ENCODE results near the gene TMEM128.
"Not testable (repeated sequence)": the region's sequence is repeated elsewhere in the genome, so short reads cannot be mapped to it uniquely, and the experiment has no call there.

Gene TMEM128

DNA sequence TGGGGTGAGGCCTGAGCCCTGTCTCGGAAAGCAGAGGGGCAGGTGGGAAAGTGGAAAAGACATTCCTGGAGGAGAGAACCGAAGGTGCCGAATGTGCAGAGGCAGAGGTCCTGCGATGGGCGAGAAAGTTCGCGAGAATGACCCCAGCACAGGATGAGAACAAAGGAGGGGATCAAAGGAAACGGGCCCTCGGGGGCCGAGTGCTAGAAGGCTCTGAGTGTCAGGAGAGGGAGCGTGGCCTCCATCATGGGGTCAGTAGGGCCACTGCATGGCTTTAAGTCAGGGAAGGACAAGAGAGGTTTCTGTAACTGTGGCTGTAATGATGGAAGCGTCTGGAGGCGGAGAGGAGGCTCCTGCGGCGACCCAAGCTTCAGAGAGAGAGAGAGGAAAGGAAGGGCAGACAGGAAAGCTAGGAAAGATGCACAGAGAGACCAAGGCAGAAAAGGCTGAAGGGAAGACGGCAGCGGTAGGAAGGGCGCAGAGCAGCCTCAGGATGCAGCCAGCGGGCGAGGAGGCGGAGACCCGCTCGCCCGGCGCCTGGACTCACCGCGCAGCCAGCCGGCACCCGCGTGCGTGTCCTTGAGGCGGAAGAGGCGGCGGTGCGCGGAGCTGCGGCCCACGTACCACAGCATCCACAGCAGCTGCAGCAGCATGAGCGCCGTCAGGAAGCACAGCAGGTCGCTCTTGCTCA lies 22.0 kb downstream of the TMEM128 start:
- no peaks in the 10 kb centered on the region for H3K4me1 ChIP-seq (ENCODE audit: control insufficient read depth in 1 of 2, insufficient read depth in 2 of 2, low read length in 2 of 2)
- no peaks in the 10 kb centered on the region for H3K9me3 ChIP-seq (ENCODE audit: control insufficient read depth in 1 of 2, low read length in 2 of 2)
- no peaks in the 10 kb centered on the region for H3K36me3 ChIP-seq (ENCODE audit: control insufficient read depth in 1 of 2, insufficient read depth in 2 of 2, low read length in 2 of 2)
- peaks cover 12% of the 10 kb centered on the region for H3K27me3 ChIP-seq (ENCODE audit: low read depth, low read length)
- no peak overlapping the region for H3K27ac ChIP-seq (ENCODE audit: low read length)
- no peak overlapping the region for H3K4me3 ChIP-seq (ENCODE audit: low read depth in 1 of 2, low read length in 2 of 2)

DNA sequence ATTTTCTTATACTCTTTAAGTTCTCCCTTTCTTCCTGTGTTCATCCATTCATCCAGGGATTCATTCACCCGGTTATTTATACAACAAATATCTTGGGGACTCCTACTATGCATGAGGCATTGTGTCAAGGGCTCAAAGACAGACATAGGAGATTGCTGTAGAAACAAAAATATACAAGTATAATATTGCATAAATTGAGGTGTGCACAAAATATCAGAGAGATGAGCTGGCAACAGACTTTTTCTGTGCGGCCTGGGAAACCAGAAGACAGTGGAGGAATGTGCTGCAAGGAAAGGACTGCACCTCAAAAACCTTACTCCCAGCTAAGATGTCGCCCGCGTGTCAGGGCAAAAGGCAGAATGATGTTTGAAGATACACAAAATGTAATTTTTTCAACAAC lies 30.9 kb downstream of the TMEM128 start:
- no peak overlapping the region for H3K27ac ChIP-seq (ENCODE audit: low read length)
- no peaks in the 10 kb centered on the region for H3K9me3 ChIP-seq (ENCODE audit: control insufficient read depth in 1 of 2, low read length in 2 of 2)
- H3K27me3 ChIP-seq (ENCODE audit: low read depth, low read length), result no peaks in the 10 kb centered on the region
- no peaks in the 10 kb centered on the region for H3K36me3 ChIP-seq (ENCODE audit: control insufficient read depth in 1 of 2, insufficient read depth in 2 of 2, low read length in 2 of 2)
- no peak overlapping the region for H3K4me3 ChIP-seq (ENCODE audit: low read depth in 1 of 2, low read length in 2 of 2)
- H3K4me1 ChIP-seq (ENCODE audit: control insufficient read depth in 1 of 2, insufficient read depth in 2 of 2, low read length in 2 of 2), result no peaks in the 10 kb centered on the region

- no peak overlapping the region for H3K4me3 ChIP-seq (ENCODE audit: low read depth in 1 of 2, low read length in 2 of 2)
- no peaks in the 10 kb centered on the region for H3K9me3 ChIP-seq (ENCODE audit: control insufficient read depth in 1 of 2, low read length in 2 of 2)
- H3K4me1 ChIP-seq (ENCODE audit: control insufficient read depth in 1 of 2, insufficient read depth in 2 of 2, low read length in 2 of 2), result no peaks in the 10 kb centered on the region
- H3K27me3 ChIP-seq (ENCODE audit: low read depth, low read length), result no peaks in the 10 kb centered on the region
- no peak overlapping the region for H3K27ac ChIP-seq (ENCODE audit: low read length)
- H3K36me3 ChIP-seq (ENCODE audit: control insufficient read depth in 1 of 2, insufficient read depth in 2 of 2, low read length in 2 of 2), result no peaks in the 10 kb centered on the region
Observed at GRCh38 chr4:4216648-4217047, 31.4 kb downstream of the TMEM128 start.

DNA sequence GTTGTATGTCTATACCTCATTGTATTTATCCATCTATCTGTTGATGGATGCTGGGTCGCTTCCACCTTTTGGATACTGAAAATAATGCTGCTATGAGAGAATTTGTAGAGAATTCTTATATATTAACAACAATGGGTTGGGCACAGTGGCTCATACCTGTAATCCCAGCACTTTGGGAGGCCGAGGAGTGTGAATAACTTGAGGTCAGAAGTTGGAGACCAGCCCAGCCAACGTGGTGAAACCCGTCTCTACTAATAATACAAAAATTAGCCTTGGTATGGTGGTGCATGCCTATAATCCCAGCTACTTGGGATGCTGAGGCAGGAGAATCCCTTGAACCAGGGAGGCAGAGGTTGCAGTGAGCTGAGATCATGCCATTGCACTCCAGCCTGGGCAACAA lies 34.3 kb downstream of the TMEM128 start:
- not testable (repeated sequence) for H3K27me3 ChIP-seq (ENCODE audit: low read depth, low read length); H3K36me3 ChIP-seq (ENCODE audit: control insufficient read depth in 1 of 2, insufficient read depth in 2 of 2, low read length in 2 of 2); H3K4me3 ChIP-seq (ENCODE audit: low read depth in 1 of 2, low read length in 2 of 2); H3K27ac ChIP-seq (ENCODE audit: low read length); H3K9me3 ChIP-seq (ENCODE audit: control insufficient read depth in 1 of 2, low read length in 2 of 2); H3K4me1 ChIP-seq (ENCODE audit: control insufficient read depth in 1 of 2, insufficient read depth in 2 of 2, low read length in 2 of 2)

DNA sequence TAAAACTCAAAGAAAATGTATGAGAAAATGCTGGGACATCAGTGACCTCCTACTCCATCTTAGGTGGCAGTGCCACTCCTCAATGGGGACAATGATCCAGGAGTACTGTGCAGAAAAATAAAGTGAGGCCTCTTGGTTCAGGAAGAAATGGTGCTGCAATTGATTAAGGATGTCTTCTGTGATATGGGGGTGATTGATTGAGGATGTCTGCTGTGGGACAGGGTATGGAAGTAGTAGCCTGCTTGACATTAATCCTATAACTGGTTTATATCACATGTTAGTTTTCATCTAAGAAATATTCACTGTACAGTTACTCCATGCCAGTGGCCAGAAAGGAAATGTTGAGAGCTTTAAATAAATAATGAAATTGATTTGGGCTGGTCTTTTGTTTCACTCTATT lies 41.8 kb downstream of the TMEM128 start:
- Histone ChIP-seq H3K4me1 (ENCODE audit: control insufficient read depth in 1 of 2, insufficient read depth in 2 of 2, low read length in 2 of 2) (no peaks in the 10 kb centered on the region), H3K36me3 (ENCODE audit: control insufficient read depth in 1 of 2, insufficient read depth in 2 of 2, low read length in 2 of 2) (no peaks in the 10 kb centered on the region), H3K9me3 (ENCODE audit: control insufficient read depth in 1 of 2, low read length in 2 of 2) (no peaks in the 10 kb centered on the region), H3K27me3 (ENCODE audit: low read depth, low read length) (no peaks in the 10 kb centered on the region), H3K4me3 (ENCODE audit: low read depth in 1 of 2, low read length in 2 of 2) (no peak overlapping the region), H3K27ac (ENCODE audit: low read length) (no peak overlapping the region)

- no peak overlapping the region for H3K4me3 ChIP-seq (ENCODE audit: low read depth in 1 of 2, low read length in 2 of 2)
- no peak overlapping the region for H3K27ac ChIP-seq (ENCODE audit: low read length)
- H3K36me3 ChIP-seq (ENCODE audit: control insufficient read depth in 1 of 2, insufficient read depth in 2 of 2, low read length in 2 of 2), result no peaks in the 10 kb centered on the region
- no peaks in the 10 kb centered on the region for H3K27me3 ChIP-seq (ENCODE audit: low read depth, low read length)
- no peaks in the 10 kb centered on the region for H3K4me1 ChIP-seq (ENCODE audit: control insufficient read depth in 1 of 2, insufficient read depth in 2 of 2, low read length in 2 of 2)
- no peaks in the 10 kb centered on the region for H3K9me3 ChIP-seq (ENCODE audit: control insufficient read depth in 1 of 2, low read length in 2 of 2)
Observed at GRCh38 chr4:4204401-4204745, 43.6 kb downstream of the TMEM128 start.

GRCh38 chr4:4203688-4204400 lies 44.2 kb downstream of the TMEM128 start:
- Histone ChIP-seq H3K27ac (ENCODE audit: low read length) (no peak overlapping the region), H3K27me3 (ENCODE audit: low read depth, low read length) (no peaks in the 10 kb centered on the region), H3K9me3 (ENCODE audit: control insufficient read depth in 1 of 2, low read length in 2 of 2) (no peaks in the 10 kb centered on the region), H3K4me3 (ENCODE audit: low read depth in 1 of 2, low read length in 2 of 2) (no peak overlapping the region), H3K36me3 (ENCODE audit: control insufficient read depth in 1 of 2, insufficient read depth in 2 of 2, low read length in 2 of 2) (no peaks in the 10 kb centered on the region), H3K4me1 (ENCODE audit: control insufficient read depth in 1 of 2, insufficient read depth in 2 of 2, low read length in 2 of 2) (no peaks in the 10 kb centered on the region)

GRCh38 chr4:4202510-4202909 lies 45.5 kb downstream of the TMEM128 start:
- Histone ChIP-seq H3K4me1 (ENCODE audit: control insufficient read depth in 1 of 2, insufficient read depth in 2 of 2, low read length in 2 of 2) (no peaks in the 10 kb centered on the region), H3K9me3 (ENCODE audit: control insufficient read depth in 1 of 2, low read length in 2 of 2) (no peaks in the 10 kb centered on the region), H3K36me3 (ENCODE audit: control insufficient read depth in 1 of 2, insufficient read depth in 2 of 2, low read length in 2 of 2) (no peaks in the 10 kb centered on the region), H3K4me3 (ENCODE audit: low read depth in 1 of 2, low read length in 2 of 2) (no peak overlapping the region), H3K27me3 (ENCODE audit: low read depth, low read length) (no peaks in the 10 kb centered on the region), H3K27ac (ENCODE audit: low read length) (no peak overlapping the region)

DNA sequence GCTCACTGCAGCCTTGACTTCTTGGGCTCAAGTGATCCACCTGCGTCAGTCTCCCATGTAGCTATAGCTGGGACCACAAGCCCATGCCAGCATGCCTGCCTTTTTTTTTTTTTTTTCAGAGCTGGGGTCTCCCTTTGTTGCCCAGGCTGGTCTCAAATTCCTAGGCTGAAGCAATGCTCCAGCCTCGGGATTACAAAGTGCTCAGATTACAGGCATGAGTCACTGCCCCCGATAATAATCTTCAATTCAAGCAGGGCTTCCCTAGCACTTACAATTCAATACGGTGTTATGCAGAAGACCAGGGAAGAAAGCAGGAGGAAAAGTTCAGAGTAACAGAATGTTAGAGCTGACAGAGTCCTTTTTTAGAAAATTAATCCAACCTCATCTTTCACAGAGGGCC lies 47.4 kb downstream of the TMEM128 start:
- H3K4me1 ChIP-seq (ENCODE audit: control insufficient read depth in 1 of 2, insufficient read depth in 2 of 2, low read length in 2 of 2), result no peaks in the 10 kb centered on the region
- no peak overlapping the region for H3K27ac ChIP-seq (ENCODE audit: low read length)
- H3K36me3 ChIP-seq (ENCODE audit: control insufficient read depth in 1 of 2, insufficient read depth in 2 of 2, low read length in 2 of 2), result no peaks in the 10 kb centered on the region
- no peaks in the 10 kb centered on the region for H3K27me3 ChIP-seq (ENCODE audit: low read depth, low read length)
- no peaks in the 10 kb centered on the region for H3K9me3 ChIP-seq (ENCODE audit: control insufficient read depth in 1 of 2, low read length in 2 of 2)
- H3K4me3 ChIP-seq (ENCODE audit: low read depth in 1 of 2, low read length in 2 of 2), result no peak overlapping the region

DNA sequence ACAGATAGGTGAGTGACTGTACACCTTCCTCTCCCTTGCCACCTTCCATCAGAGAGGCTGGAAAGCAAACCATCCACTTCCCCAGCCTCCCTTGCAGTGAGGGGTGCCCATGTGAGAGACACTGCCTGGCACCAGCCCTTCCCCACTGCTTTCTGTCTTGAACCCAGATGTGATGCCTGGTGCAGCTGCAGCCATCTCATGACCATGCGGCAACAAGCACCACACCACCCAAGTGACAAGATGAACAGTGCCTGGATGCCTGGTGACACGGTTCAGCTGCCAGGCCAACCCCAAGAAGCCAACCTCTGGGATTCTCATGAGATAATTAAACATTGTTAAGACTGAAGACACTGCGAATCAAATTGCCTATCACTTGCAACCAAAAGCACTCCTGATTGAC lies 52.7 kb downstream of the TMEM128 start:
- H3K27ac ChIP-seq (ENCODE audit: low read length), result no peak overlapping the region
- no peak overlapping the region for H3K4me3 ChIP-seq (ENCODE audit: low read depth in 1 of 2, low read length in 2 of 2)
- no peaks in the 10 kb centered on the region for H3K9me3 ChIP-seq (ENCODE audit: control insufficient read depth in 1 of 2, low read length in 2 of 2)
- no peaks in the 10 kb centered on the region for H3K36me3 ChIP-seq (ENCODE audit: control insufficient read depth in 1 of 2, insufficient read depth in 2 of 2, low read length in 2 of 2)
- H3K4me1 ChIP-seq (ENCODE audit: control insufficient read depth in 1 of 2, insufficient read depth in 2 of 2, low read length in 2 of 2), result no peaks in the 10 kb centered on the region
- no peaks in the 10 kb centered on the region for H3K27me3 ChIP-seq (ENCODE audit: low read depth, low read length)

DNA sequence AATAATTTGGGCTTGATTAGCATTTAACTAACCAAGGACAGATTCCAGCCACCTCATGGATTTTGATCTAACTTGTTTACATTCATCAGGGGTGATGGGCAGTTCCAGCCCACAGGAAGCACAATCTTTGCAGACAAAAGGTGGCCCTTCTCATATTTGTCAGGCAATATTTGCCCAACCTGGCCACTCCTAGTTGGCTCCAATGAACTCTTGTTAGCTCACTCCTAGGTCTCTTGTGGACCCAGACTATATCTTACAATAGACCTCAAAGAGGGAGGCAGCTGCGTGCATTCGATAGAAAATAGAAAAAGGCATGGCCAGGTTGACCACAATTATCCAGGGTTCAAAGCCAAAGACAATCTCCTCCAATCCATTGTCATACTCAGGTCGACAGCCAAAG lies 59.5 kb downstream of the TMEM128 start:
- H3K9me3 ChIP-seq (ENCODE audit: control insufficient read depth in 1 of 2, low read length in 2 of 2); H3K36me3 ChIP-seq (ENCODE audit: control insufficient read depth in 1 of 2, insufficient read depth in 2 of 2, low read length in 2 of 2); H3K27ac ChIP-seq (ENCODE audit: low read length); H3K4me1 ChIP-seq (ENCODE audit: control insufficient read depth in 1 of 2, insufficient read depth in 2 of 2, low read length in 2 of 2); H3K4me3 ChIP-seq (ENCODE audit: low read depth in 1 of 2, low read length in 2 of 2); H3K27me3 ChIP-seq (ENCODE audit: low read depth, low read length): not testable (repeated sequence)
